Esophagus muscularis mucosa (tissue), 4 donors: ENCODE measurements around the gene KRTAP10-7. TPM values are rescaled to one million over a fixed set of nuclear protein-coding genes. Genes with fewer than 3 reads are reported as not detected.
"Not testable (repeated sequence)": the region's sequence is repeated elsewhere in the genome, so short reads cannot be mapped to it uniquely, and the experiment has no call there.

Experiments used
- DNase-seq: peaks from one replicate; pipeline ENCODE4 v3.0.0-alpha.2; 2017; ENCODE audit errors: extremely low spot score
- H3K27ac ChIP-seq, 4 donors: fragments of 200-600 bp; sonication (generic); replicated peaks in 1 of 4; 1 replicate in 3 of 4; 2 replicates in 1 of 4; pipeline ENCODE4 v1.5.1; 2016 to 2019; ENCODE audit warnings: mild to moderate bottlenecking in 1 of 4
- H3K27me3 ChIP-seq, 4 donors: fragments of 200-600 bp; sonication (generic); one replicate each; pipeline versions ENCODE4 v1.5.1 to v1.6.0; 2016 to 2019
- H3K36me3 ChIP-seq, 4 donors: fragments of 200-600 bp; sonication (generic); one replicate each; pipeline ENCODE4 v1.5.1; 2016 to 2019
- H3K4me1 ChIP-seq, 4 donors: fragments of 200-600 bp; sonication (generic); one replicate each; pipeline ENCODE4 v1.5.1; 2016 to 2019
- H3K4me3 ChIP-seq, 4 donors: fragments of 200-600 bp; sonication (generic); 1 replicate in 2 of 4; 2 replicates in 2 of 4; pipeline ENCODE4 v1.5.1; 2016 to 2019; ENCODE audit warnings: mild to moderate bottlenecking in 4 of 4, moderate library complexity in 1 of 4
- H3K9me3 ChIP-seq, 4 donors: fragments of 200-600 bp; sonication (generic); 1 replicate in 3 of 4; 2 replicates in 1 of 4; pipeline ENCODE4 v1.5.1; 2016 to 2019
- CTCF ChIP-seq, 3 experiments: fragments of 200-600 bp in 2 of 3; fragments of 450-650 bp in 1 of 3; sonication (generic) in 2 of 3; IDR thresholded peaks; one replicate each; pipeline ENCODE4 v1.5.1; 2017 to 2019; ENCODE audit warnings: antibody characterized with exemption in 3 of 3, mild to moderate bottlenecking in 2 of 3, moderate library complexity in 1 of 3
- EP300 ChIP-seq: sonication (generic); formaldehyde crosslinking; IDR thresholded peaks from one replicate; pipeline ENCODE4 v1.6.1; 2017; ENCODE audit warnings: antibody characterized with exemption
- POLR2A ChIP-seq: fragments of 450-650 bp; IDR thresholded peaks from one replicate; pipeline ENCODE4 v1.6.1; 2017; ENCODE audit warnings: antibody characterized with exemption, moderate library complexity, mild to moderate bottlenecking, low read depth
- POLR2AphosphoS5 ChIP-seq, 2 donors: sonication (generic); formaldehyde crosslinking; IDR thresholded peaks; one replicate each; pipeline ENCODE4 v1.6.1; 2017; ENCODE audit warnings: antibody characterized with exemption in 2 of 2
- WGBS: methylation state at CpG from one replicate; pipeline ENCODE4 v1.1.5; 2018; 5-methylcytosine and 5-hydroxymethylcytosine counted together
- intact Hi-C: fragments of 100-400 bp; cut with DNase I; formaldehyde crosslinking; loops from one replicate; pipeline ENCODE4 v1.15.1; 2023
- total RNA-seq, 4 donors: library from RNA; depleted of rRNA; stranded (reverse); fragments of >200 nt; gene quantifications; one replicate each; pipeline versions ENCODE4 v1.1.0 to v1.2.1, GENCODE V29; 2016

Gene KRTAP10-7
- total RNA-seq, 4 donors from 2014 or later: not detected

GRCh38 chr21:44603109-44603875 lies 2.9 kb downstream of the KRTAP10-7 start:
- H3K4me3 ChIP-seq: no peak overlapping the region

GRCh38 chr21:44603911-44604310 lies 3.5 kb downstream of the KRTAP10-7 start:
- peaks cover 0 to 52% (median 0%) of the 10 kb centered on the region in 4 donors for H3K27me3 ChIP-seq
- no peaks in the 10 kb centered on the region for H3K4me1 ChIP-seq
- intact Hi-C loops: no loop called here
- no peaks in the 10 kb centered on the region for H3K36me3 ChIP-seq
- DNase-seq: no peak
- peaks cover 0 to 5% (median 4%) of the 10 kb centered on the region in 4 donors for H3K9me3 ChIP-seq
- no peak overlapping the region for H3K27ac ChIP-seq
- TF ChIP-seq EP300 (no peak), CTCF (IDR thresholded peaks at IDR 0.05) (no peak), POLR2AphosphoS5 (IDR thresholded peaks at IDR 0.05) (no peak), POLR2A (no peak)
- no peak overlapping the region for H3K4me3 ChIP-seq
- WGBS: 92% methylated on average over 8 of the region's 8 CpGs

More at GRCh38 chr21:44603109-44603875, 2.9 kb downstream of the KRTAP10-7 start:
- peaks cover 0 to 8% (median 5%) of the 10 kb centered on the region in 4 donors for H3K9me3 ChIP-seq
- intact Hi-C loops: no loop called here
- no peaks in the 10 kb centered on the region for H3K36me3 ChIP-seq
- H3K27me3 ChIP-seq: peaks cover 0 to 52% (median 0%) of the 10 kb centered on the region in 4 donors
- TF ChIP-seq EP300: no peak
- TF ChIP-seq CTCF (IDR thresholded peaks at IDR 0.05): no peak
- TF ChIP-seq POLR2AphosphoS5 (IDR thresholded peaks at IDR 0.05): no peak
- TF ChIP-seq POLR2A: no peak
- H3K4me1 ChIP-seq: no peaks in the 10 kb centered on the region
- WGBS: 36% methylated on average over 6 of the region's 17 CpGs
- no peak overlapping the region for H3K27ac ChIP-seq
- DNase-seq: peak; percentile 70

GRCh38 chr21:44606495-44606894 lies 6.1 kb downstream of the KRTAP10-7 start:
- Histone ChIP-seq H3K9me3 (peaks cover 0 to 30% (median 20%) of the 10 kb centered on the region in 4 donors), H3K36me3 (no peaks in the 10 kb centered on the region), H3K27ac (no peak overlapping the region), H3K4me3 (no peak overlapping the region), H3K27me3 (peaks cover 0 to 32% (median 0%) of the 10 kb centered on the region in 4 donors), H3K4me1 (no peaks in the 10 kb centered on the region)
- intact Hi-C loops: no loop called here
- 70% methylated on average over 4 of the region's 4 CpGs for WGBS
- no peak for DNase-seq
- TF ChIP-seq EP300: no peak
- no peak for TF ChIP-seq CTCF (IDR thresholded peaks at IDR 0.05)
- TF ChIP-seq POLR2A: no peak
- TF ChIP-seq POLR2AphosphoS5 (IDR thresholded peaks at IDR 0.05): no peak

GRCh38 chr21:44609193-44609592 lies 8.8 kb downstream of the KRTAP10-7 start:
- DNase-seq: no peak
- intact Hi-C loops: no loop called here
- Histone ChIP-seq H3K9me3 (peaks cover 0 to 34% (median 23%) of the 10 kb centered on the region in 4 donors), H3K36me3 (no peaks in the 10 kb centered on the region), H3K27ac (no peak overlapping the region), H3K4me1 (no peaks in the 10 kb centered on the region), H3K4me3 (no peak overlapping the region), H3K27me3 (peaks cover 0 to 30% (median 0%) of the 10 kb centered on the region in 4 donors)
- no peak for TF ChIP-seq CTCF (IDR thresholded peaks at IDR 0.05)
- no peak for TF ChIP-seq POLR2A
- TF ChIP-seq POLR2AphosphoS5 (IDR thresholded peaks at IDR 0.05): no peak
- TF ChIP-seq EP300: no peak

GRCh38 chr21:44610157-44610843 lies 9.9 kb downstream of the KRTAP10-7 start:
- Histone ChIP-seq H3K9me3 (peaks cover 0 to 31% (median 23%) of the 10 kb centered on the region in 4 donors), H3K27me3 (peaks cover 0 to 37% (median 0%) of the 10 kb centered on the region in 4 donors)
- H3K36me3 ChIP-seq, H3K4me1 ChIP-seq, intact Hi-C loops, H3K4me3 ChIP-seq, H3K27ac ChIP-seq: not testable (repeated sequence)
- DNase-seq: peak; percentile 26
- WGBS: 94% methylated on average over 6 of the region's 7 CpGs
